Liver (tissue), 9 donors: ENCODE measurements around the gene APBA2. TPM values are rescaled to one million over a fixed set of nuclear protein-coding genes. Genes with fewer than 3 reads are reported as not detected.

Experiments used
- DNase-seq: peaks from one replicate; pipeline ENCODE4 v3.0.0-alpha.2; 2017; ENCODE audit warnings: low spot score
- H3K27ac ChIP-seq, 2 donors: one replicate each; pipeline ENCODE4 v1.7.0; 2013; ENCODE audit warnings: inconsistent platforms in 2 of 2, low read length in 2 of 2, control low read depth in 1 of 2, low read depth in 1 of 2, mild to moderate bottlenecking in 1 of 2
- H3K27me3 ChIP-seq, 4 donors: one replicate each; pipeline versions ENCODE4 v1.6.1 to v1.7.0; 2013; ENCODE audit warnings: low read length in 3 of 4, inconsistent platforms in 1 of 4, mild to moderate bottlenecking in 1 of 4, moderate library complexity in 1 of 4; ENCODE audit not compliant: control insufficient read depth in 4 of 4, insufficient read depth in 4 of 4
- H3K36me3 ChIP-seq, 4 donors: one replicate each; pipeline versions ENCODE4 v1.6.1 to v1.7.0; 2013; ENCODE audit warnings: low read length in 3 of 4, mild to moderate bottlenecking in 3 of 4, low read depth in 1 of 4, moderate library complexity in 1 of 4; ENCODE audit not compliant: control insufficient read depth in 4 of 4, insufficient read depth in 3 of 4
- H3K4me1 ChIP-seq, 4 donors: one replicate each; pipeline versions ENCODE4 v1.6.1 to v1.7.0; 2013; ENCODE audit warnings: low read length in 3 of 4, mild to moderate bottlenecking in 3 of 4, moderate library complexity in 1 of 4; ENCODE audit not compliant: control insufficient read depth in 4 of 4, insufficient read depth in 4 of 4
- H3K4me3 ChIP-seq, 3 donors: one replicate each; pipeline versions ENCODE4 v1.6.1 to v1.7.0; 2013; ENCODE audit warnings: low read length in 3 of 3, control low read depth in 1 of 3, low read depth in 1 of 3, mild to moderate bottlenecking in 1 of 3
- H3K9ac ChIP-seq, 2 donors: one replicate each; pipeline ENCODE4 v1.7.0; 2013; ENCODE audit warnings: low read length in 2 of 2, mild to moderate bottlenecking in 2 of 2, moderate library complexity in 2 of 2, control low read depth in 1 of 2, low read depth in 1 of 2
- H3K9me3 ChIP-seq, 4 donors: one replicate each; pipeline versions ENCODE4 v1.6.1 to v1.7.0; 2013; ENCODE audit warnings: low read length in 3 of 4; ENCODE audit not compliant: control insufficient read depth in 4 of 4
- EGR1 ChIP-seq, 2 donors: IDR thresholded peaks; 2 replicates each; pipeline ENCODE4 v1.6.1; 2016 to 2018; ENCODE audit warnings: antibody characterized with exemption in 2 of 2, low read depth in 2 of 2
- FOXA1 ChIP-seq: IDR thresholded peaks from 2 replicates; pipeline ENCODE4 v1.6.1; 2016; ENCODE audit warnings: antibody characterized with exemption
- FOXA2 ChIP-seq: IDR thresholded peaks from 2 replicates; pipeline ENCODE4 v1.6.1; 2016; ENCODE audit warnings: antibody characterized with exemption
- GABPA ChIP-seq, 2 donors: IDR thresholded peaks in 1 of 2; conservative IDR thresholded peaks in 1 of 2; 2 replicates each; pipeline ENCODE4 v1.6.1; 2016; ENCODE audit warnings: antibody characterized with exemption in 2 of 2, mild to moderate bottlenecking in 1 of 2, moderate library complexity in 1 of 2
- HNF4A ChIP-seq, 2 donors: conservative IDR thresholded peaks; 2 replicates each; pipeline ENCODE4 v1.6.1; 2016; ENCODE audit warnings: antibody characterized with exemption in 2 of 2, mild to moderate bottlenecking in 2 of 2
- HNF4G ChIP-seq: IDR thresholded peaks from 2 replicates; pipeline ENCODE4 v1.6.1; 2016; ENCODE audit warnings: antibody characterized with exemption
- JUND ChIP-seq, 2 donors: IDR thresholded peaks; 2 replicates each; pipeline ENCODE4 v1.6.1; 2016; ENCODE audit warnings: antibody characterized with exemption in 2 of 2
- RAD21 ChIP-seq, 2 donors: IDR thresholded peaks; 2 replicates each; pipeline ENCODE4 v1.6.1; 2016; ENCODE audit warnings: antibody characterized with exemption in 2 of 2, mild to moderate bottlenecking in 2 of 2
- RXRA ChIP-seq, 2 donors: IDR thresholded peaks; 2 replicates each; pipeline ENCODE4 v1.6.1; 2017 to 2018; ENCODE audit warnings: antibody characterized with exemption in 2 of 2, mild to moderate bottlenecking in 1 of 2
- SP1 ChIP-seq: IDR thresholded peaks from 2 replicates; pipeline ENCODE4 v1.6.1; 2018; ENCODE audit warnings: antibody characterized with exemption, mild to moderate bottlenecking
- YY1 ChIP-seq: IDR thresholded peaks from 2 replicates; pipeline ENCODE4 v1.6.1; 2016; ENCODE audit warnings: antibody characterized with exemption, mild to moderate bottlenecking
- WGBS: extraction: QIAGEN DNeasy Blood & Tissue Kit; methylation state at CpG from one replicate; pipeline ENCODE4 v1.1.7; 2013; 5-methylcytosine and 5-hydroxymethylcytosine counted together
- polyA plus RNA-seq, 2 donors: library from polyadenylated mRNA; stranded (reverse) in 1 of 2; unstranded in 1 of 2; fragments of 200-250 nt in 1 of 2; fragments of >200 nt in 1 of 2; fragmentation: Nextera tagmentation in 1 of 2; extraction: Ambion mirVana in 1 of 2; gene quantifications; one replicate each; pipeline versions ENCODE4 v1.2.1 to v1.2.3, GENCODE V29; 2013 to 2015
- total RNA-seq, 2 donors: library from RNA; depleted of rRNA; stranded (reverse); fragments of >200 nt; gene quantifications; one replicate each; pipeline ENCODE4 v1.2.3, GENCODE V29; 2014
- TF ChIP-seq, protein P1 (sequence below): fragments of 150-350 bp; IDR thresholded peaks from 2 replicates; pipeline ENCODE4 v1.5.1; 2017; ENCODE audit warnings: improper control_type of control experiment, low read depth, low read length; ENCODE audit not compliant: missing input control
- TF ChIP-seq, protein P2 (sequence below): IDR thresholded peaks from 2 replicates; pipeline ENCODE4 v1.6.1; 2016; ENCODE audit warnings: antibody characterized with exemption, mild to moderate bottlenecking
- TF ChIP-seq, protein P3 (sequence below): IDR thresholded peaks from 2 replicates; pipeline ENCODE4 v1.6.1; 2016; ENCODE audit warnings: antibody characterized with exemption
- TF ChIP-seq, protein P4 (sequence below): IDR thresholded peaks from 2 replicates; pipeline ENCODE4 v1.6.1; 2016; ENCODE audit warnings: antibody characterized with exemption
- donor health status: healthy.
- donor health status: healthy.
- donor health status: healthy.
- donor health status: healthy.
- donor health status: healthy.

APBA2 gene
- total and polyA plus RNA-seq, 4 donors, result 0.38 to 2.9 (median 1.7) TPM

DNA sequence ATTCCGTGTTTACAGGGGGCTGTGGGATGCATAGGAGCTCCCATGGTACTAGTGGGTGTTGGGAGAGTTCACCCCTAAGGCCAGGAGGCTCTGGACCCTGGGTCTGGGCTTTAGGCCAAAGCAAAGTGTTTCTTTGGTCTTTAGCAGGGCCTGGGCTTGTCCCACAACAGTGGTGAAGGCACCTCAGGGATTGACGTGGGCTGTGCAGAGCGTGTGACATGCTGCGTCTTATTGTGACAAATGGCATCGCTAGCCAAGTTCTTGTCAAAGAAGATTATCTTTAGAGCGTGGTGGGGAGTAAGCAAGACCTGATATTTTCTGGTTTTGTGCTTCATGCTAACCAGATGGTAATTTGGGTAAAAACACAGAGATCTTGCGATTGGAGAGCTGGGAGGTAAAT, 170.1 kb downstream of the APBA2 start:
- H3K4me3 ChIP-seq, result no peak overlapping the region
- H3K4me1 ChIP-seq, result no peaks in the 10 kb centered on the region
- no peak for TF ChIP-seq GABPA (IDR thresholded peaks at IDR 0.05 in 1 of 2, conservative IDR thresholded peaks at IDR 0.05 in 1 of 2)
- no peak for TF ChIP-seq FOXA2
- TF ChIP-seq HNF4G, result no peak
- TF ChIP-seq YY1, result no peak
- TF ChIP-seq, protein P1, sequence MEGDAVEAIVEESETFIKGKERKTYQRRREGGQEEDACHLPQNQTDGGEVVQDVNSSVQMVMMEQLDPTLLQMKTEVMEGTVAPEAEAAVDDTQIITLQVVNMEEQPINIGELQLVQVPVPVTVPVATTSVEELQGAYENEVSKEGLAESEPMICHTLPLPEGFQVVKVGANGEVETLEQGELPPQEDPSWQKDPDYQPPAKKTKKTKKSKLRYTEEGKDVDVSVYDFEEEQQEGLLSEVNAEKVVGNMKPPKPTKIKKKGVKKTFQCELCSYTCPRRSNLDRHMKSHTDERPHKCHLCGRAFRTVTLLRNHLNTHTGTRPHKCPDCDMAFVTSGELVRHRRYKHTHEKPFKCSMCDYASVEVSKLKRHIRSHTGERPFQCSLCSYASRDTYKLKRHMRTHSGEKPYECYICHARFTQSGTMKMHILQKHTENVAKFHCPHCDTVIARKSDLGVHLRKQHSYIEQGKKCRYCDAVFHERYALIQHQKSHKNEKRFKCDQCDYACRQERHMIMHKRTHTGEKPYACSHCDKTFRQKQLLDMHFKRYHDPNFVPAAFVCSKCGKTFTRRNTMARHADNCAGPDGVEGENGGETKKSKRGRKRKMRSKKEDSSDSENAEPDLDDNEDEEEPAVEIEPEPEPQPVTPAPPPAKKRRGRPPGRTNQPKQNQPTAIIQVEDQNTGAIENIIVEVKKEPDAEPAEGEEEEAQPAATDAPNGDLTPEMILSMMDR, result no peak
- TF ChIP-seq JUND (IDR thresholded peaks at IDR 0.05), result no peak
- no peak for TF ChIP-seq HNF4A (conservative IDR thresholded peaks at IDR 0.05)
- TF ChIP-seq RXRA (IDR thresholded peaks at IDR 0.05), result no peak
- TF ChIP-seq SP1, result no peak
- TF ChIP-seq RAD21 (IDR thresholded peaks at IDR 0.05), result no peak
- TF ChIP-seq EGR1 (IDR thresholded peaks at IDR 0.05; ENCODE audit: low read depth in 2 of 2), result no peak
- no peak for TF ChIP-seq FOXA1
- H3K9ac ChIP-seq, result no peak overlapping the region
- no peaks in the 10 kb centered on the region for H3K27me3 ChIP-seq
- H3K27ac ChIP-seq, result no peak overlapping the region
- H3K9me3 ChIP-seq, result peaks cover 0 to 6% (median 2%) of the 10 kb centered on the region in 4 donors
- H3K36me3 ChIP-seq, result no peaks in the 10 kb centered on the region
- DNase-seq, result no peak
- WGBS, result 73% methylated on average over 7 of the region's 7 CpGs

DNA sequence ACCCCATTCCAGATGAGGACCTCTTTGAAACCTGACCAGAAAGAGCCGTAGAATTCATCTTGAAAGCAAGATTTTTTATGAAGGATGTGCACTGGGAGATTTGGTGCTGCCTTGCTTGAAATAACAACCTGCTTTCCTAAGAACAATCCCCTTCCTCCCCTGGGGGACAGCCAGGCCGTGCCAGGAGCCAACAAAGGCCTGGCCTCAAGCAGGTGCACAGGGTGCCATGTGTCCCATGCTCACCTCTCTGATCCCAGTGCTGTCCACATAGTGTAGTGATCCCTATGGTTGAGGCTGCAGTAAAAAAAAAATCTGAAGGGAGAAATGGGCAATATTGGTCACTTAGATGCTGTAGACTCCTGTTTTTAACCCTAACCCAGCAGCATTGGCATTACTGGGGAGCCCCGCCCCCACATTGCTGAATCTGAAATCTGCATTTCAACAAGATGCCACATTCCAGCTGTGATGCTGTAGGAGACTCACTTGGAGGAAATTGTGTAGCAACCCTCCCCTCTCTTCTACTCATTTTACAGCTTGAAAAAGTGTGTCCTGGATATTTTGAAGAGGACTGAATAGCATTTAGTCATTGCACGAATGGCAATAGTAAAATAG, 171.2 kb downstream of the APBA2 start:
- Histone ChIP-seq H3K4me1 (no peaks in the 10 kb centered on the region), H3K27ac (no peak overlapping the region), H3K27me3 (no peaks in the 10 kb centered on the region), H3K9me3 (peaks cover 0 to 6% (median 2%) of the 10 kb centered on the region in 4 donors), H3K36me3 (no peaks in the 10 kb centered on the region), H3K9ac (no peak overlapping the region), H3K4me3 (no peak overlapping the region)
- 67% methylated on average over 4 of the region's 4 CpGs for WGBS
- TF ChIP-seq, protein P2, sequence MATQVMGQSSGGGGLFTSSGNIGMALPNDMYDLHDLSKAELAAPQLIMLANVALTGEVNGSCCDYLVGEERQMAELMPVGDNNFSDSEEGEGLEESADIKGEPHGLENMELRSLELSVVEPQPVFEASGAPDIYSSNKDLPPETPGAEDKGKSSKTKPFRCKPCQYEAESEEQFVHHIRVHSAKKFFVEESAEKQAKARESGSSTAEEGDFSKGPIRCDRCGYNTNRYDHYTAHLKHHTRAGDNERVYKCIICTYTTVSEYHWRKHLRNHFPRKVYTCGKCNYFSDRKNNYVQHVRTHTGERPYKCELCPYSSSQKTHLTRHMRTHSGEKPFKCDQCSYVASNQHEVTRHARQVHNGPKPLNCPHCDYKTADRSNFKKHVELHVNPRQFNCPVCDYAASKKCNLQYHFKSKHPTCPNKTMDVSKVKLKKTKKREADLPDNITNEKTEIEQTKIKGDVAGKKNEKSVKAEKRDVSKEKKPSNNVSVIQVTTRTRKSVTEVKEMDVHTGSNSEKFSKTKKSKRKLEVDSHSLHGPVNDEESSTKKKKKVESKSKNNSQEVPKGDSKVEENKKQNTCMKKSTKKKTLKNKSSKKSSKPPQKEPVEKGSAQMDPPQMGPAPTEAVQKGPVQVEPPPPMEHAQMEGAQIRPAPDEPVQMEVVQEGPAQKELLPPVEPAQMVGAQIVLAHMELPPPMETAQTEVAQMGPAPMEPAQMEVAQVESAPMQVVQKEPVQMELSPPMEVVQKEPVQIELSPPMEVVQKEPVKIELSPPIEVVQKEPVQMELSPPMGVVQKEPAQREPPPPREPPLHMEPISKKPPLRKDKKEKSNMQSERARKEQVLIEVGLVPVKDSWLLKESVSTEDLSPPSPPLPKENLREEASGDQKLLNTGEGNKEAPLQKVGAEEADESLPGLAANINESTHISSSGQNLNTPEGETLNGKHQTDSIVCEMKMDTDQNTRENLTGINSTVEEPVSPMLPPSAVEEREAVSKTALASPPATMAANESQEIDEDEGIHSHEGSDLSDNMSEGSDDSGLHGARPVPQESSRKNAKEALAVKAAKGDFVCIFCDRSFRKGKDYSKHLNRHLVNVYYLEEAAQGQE, result no peak
- TF ChIP-seq RAD21 (IDR thresholded peaks at IDR 0.05) (no peak), HNF4A (conservative IDR thresholded peaks at IDR 0.05) (no peak), YY1 (no peak), HNF4G (no peak), RXRA (IDR thresholded peaks at IDR 0.05) (no peak)
- no peak for DNase-seq

DNA sequence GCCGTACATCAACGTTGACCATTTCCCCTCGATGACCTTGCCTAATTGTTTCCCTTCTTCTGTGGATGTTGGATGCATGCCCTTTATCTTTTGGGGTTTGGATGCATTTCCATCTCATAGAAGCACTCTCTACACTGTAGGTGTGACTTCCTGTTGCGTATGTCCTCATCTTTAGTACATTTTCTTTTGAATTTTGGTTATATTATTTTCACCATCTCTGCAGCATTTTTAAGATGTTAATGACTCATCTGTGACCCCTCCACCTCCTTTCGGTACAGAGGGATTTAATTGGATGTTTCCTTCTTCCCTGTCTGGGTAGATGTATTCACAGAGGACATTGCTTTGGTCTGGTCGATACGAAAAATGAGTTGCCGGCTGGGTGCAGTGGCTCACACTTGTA, 172.1 kb downstream of the APBA2 start:
- Histone ChIP-seq H3K27me3 (no peaks in the 10 kb centered on the region), H3K36me3 (no peaks in the 10 kb centered on the region), H3K9ac (no peak overlapping the region), H3K4me1 (no peaks in the 10 kb centered on the region), H3K9me3 (peaks cover 0 to 3% (median 2%) of the 10 kb centered on the region in 4 donors), H3K27ac (no peak overlapping the region), H3K4me3 (no peak overlapping the region)
- DNase-seq, result no peak
- WGBS, result 86% methylated on average over 8 of the region's 8 CpGs
- TF ChIP-seq FOXA1 (no peak), JUND (IDR thresholded peaks at IDR 0.05) (no peak), GABPA (IDR thresholded peaks at IDR 0.05 in 1 of 2, conservative IDR thresholded peaks at IDR 0.05 in 1 of 2) (no peak), HNF4G (no peak)
- TF ChIP-seq, protein P3, sequence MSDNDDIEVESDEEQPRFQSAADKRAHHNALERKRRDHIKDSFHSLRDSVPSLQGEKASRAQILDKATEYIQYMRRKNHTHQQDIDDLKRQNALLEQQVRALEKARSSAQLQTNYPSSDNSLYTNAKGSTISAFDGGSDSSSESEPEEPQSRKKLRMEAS, result no peak
- TF ChIP-seq, protein P4, sequence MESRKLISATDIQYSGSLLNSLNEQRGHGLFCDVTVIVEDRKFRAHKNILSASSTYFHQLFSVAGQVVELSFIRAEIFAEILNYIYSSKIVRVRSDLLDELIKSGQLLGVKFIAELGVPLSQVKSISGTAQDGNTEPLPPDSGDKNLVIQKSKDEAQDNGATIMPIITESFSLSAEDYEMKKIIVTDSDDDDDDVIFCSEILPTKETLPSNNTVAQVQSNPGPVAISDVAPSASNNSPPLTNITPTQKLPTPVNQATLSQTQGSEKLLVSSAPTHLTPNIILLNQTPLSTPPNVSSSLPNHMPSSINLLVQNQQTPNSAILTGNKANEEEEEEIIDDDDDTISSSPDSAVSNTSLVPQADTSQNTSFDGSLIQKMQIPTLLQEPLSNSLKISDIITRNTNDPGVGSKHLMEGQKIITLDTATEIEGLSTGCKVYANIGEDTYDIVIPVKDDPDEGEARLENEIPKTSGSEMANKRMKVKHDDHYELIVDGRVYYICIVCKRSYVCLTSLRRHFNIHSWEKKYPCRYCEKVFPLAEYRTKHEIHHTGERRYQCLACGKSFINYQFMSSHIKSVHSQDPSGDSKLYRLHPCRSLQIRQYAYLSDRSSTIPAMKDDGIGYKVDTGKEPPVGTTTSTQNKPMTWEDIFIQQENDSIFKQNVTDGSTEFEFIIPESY, result no peak
